Thyroid gland (tissue), 4 donors: Measurements from ENCODE around the gene PDE4B.

Source experiments
- POLR2A ChIP-seq, 2 donors: fragments of 450-650 bp; IDR thresholded peaks; one replicate each; pipeline ENCODE4 v1.6.1; 2017; ENCODE audit warnings: antibody characterized with exemption in 2 of 2, mild to moderate bottlenecking in 2 of 2, moderate library complexity in 1 of 2
- TF ChIP-seq, protein P1 (sequence below), 6 experiments: fragments of 200-600 bp in 3 of 6; fragments of 450-650 bp in 3 of 6; sonication (generic) in 3 of 6; IDR thresholded peaks; one replicate each; pipeline ENCODE4 v1.5.1; 2016 to 2019; ENCODE audit warnings: antibody characterized with exemption in 6 of 6, mild to moderate bottlenecking in 2 of 6, inconsistent platforms in 1 of 6, moderate library complexity in 1 of 6

DNA sequence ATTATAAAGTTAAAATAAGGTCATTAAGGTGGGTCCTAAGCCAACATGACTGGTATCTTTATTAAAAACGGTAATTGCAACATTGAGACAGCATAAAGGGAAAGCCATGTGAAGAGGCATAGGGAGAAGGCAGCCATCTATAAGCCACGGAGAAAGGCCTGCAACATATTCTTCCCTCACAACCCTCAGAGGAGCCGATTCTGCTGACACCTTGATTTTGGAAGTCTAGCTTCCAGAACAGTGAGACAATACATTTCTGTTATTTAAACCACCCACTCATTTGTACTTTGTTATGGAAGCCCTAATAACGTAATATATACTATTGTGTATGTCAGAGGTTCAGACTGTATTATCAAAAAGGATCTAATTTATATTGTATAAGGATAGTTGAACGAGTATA is 190.8 kb downstream of the PDE4B start:
- no peak for TF ChIP-seq POLR2A (IDR thresholded peaks at IDR 0.05)
- TF ChIP-seq, protein P1, sequence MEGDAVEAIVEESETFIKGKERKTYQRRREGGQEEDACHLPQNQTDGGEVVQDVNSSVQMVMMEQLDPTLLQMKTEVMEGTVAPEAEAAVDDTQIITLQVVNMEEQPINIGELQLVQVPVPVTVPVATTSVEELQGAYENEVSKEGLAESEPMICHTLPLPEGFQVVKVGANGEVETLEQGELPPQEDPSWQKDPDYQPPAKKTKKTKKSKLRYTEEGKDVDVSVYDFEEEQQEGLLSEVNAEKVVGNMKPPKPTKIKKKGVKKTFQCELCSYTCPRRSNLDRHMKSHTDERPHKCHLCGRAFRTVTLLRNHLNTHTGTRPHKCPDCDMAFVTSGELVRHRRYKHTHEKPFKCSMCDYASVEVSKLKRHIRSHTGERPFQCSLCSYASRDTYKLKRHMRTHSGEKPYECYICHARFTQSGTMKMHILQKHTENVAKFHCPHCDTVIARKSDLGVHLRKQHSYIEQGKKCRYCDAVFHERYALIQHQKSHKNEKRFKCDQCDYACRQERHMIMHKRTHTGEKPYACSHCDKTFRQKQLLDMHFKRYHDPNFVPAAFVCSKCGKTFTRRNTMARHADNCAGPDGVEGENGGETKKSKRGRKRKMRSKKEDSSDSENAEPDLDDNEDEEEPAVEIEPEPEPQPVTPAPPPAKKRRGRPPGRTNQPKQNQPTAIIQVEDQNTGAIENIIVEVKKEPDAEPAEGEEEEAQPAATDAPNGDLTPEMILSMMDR (IDR thresholded peaks at IDR 0.05): no peak
